A549 (cell line): Measurements from ENCODE around the gene GLRX2.

Experiments
- CHD2 ChIP-seq: fragments of 150-350 bp; IDR thresholded peaks from 2 replicates; pipeline ENCODE4 v1.6.1; 2014; ENCODE audit warnings: low read length; ENCODE audit not compliant: partially characterized antibody
- CHD4 ChIP-seq: fragments of 200-600 bp; sonication (generic); IDR thresholded peaks from 2 replicates; pipeline ENCODE4 v1.6.1; 2016; ENCODE audit warnings: antibody characterized with exemption, mild to moderate bottlenecking, borderline replicate concordance
- HDAC2 ChIP-seq: fragments of 200-600 bp; sonication (generic); IDR thresholded peaks from 2 replicates; pipeline ENCODE4 v1.6.1; 2016
- MAX ChIP-seq: IDR thresholded peaks from 2 replicates; pipeline ENCODE4 v1.6.1; 2012
- POLR2A ChIP-seq: IDR thresholded peaks from 2 replicates; pipeline ENCODE4 v1.6.1; 2012; ENCODE audit warnings: mild to moderate bottlenecking, low read length
- RARB ChIP-seq: fragments of 250-450 bp; sonication (Bioruptor Pico); IDR thresholded peaks from 2 replicates; pipeline ENCODE4 v1.8.0; 2021; ENCODE audit warnings: mild to moderate bottlenecking, moderate library complexity
- RCOR1 ChIP-seq: fragments of 150-350 bp; IDR thresholded peaks from 2 replicates; pipeline ENCODE4 v1.6.1; 2014; ENCODE audit warnings: antibody characterized with exemption, low read length, low read depth
- USF2 ChIP-seq: fragments of 450-650 bp; IDR thresholded peaks from 2 replicates; pipeline ENCODE4 v1.6.1; 2014; ENCODE audit warnings: antibody characterized with exemption
- ZNF302 ChIP-seq: fragments of 250-450 bp; sonication (Bioruptor Pico); IDR thresholded peaks from 2 replicates; pipeline ENCODE4 v1.9.0; 2021; ENCODE audit warnings: inconsistent platforms, mild to moderate bottlenecking, moderate library complexity
- TF ChIP-seq, protein P1 (sequence below): fragments of >200 bp; sonication (Bioruptor Twin); formaldehyde crosslinking; IDR thresholded peaks from 3 replicates; pipeline ENCODE4 v1.5.1; 2016

DNA sequence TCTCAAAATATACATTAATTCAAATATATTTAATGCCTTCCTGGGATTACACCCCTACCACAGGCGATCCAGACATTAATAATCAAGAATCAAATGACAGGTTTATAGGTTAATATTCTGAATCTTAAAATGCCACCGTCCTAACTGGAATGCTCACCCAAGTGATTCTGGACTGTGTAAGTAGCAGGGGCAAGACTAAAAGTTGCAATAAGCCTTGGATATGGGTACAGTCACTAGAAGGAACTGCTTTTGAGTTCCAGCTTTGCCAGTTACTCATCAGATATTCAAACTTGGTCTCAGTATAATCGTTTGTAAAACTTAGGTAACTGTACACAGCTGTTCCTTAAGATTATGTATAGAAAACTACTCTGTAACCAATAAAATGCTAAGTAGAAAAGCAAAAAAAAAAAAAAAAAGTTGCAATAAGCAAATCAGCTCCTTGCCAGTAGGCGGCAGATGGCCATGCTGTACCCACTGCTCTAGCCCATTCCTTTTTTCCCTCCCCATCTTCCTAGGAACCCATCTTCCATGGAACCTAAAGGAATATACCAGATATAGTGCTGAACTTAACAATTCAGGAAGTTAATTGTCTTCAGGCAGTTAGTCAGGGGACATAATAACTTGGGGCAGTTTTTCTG, 35.3 kb downstream of the GLRX2 start:
- TF ChIP-seq, protein P1, sequence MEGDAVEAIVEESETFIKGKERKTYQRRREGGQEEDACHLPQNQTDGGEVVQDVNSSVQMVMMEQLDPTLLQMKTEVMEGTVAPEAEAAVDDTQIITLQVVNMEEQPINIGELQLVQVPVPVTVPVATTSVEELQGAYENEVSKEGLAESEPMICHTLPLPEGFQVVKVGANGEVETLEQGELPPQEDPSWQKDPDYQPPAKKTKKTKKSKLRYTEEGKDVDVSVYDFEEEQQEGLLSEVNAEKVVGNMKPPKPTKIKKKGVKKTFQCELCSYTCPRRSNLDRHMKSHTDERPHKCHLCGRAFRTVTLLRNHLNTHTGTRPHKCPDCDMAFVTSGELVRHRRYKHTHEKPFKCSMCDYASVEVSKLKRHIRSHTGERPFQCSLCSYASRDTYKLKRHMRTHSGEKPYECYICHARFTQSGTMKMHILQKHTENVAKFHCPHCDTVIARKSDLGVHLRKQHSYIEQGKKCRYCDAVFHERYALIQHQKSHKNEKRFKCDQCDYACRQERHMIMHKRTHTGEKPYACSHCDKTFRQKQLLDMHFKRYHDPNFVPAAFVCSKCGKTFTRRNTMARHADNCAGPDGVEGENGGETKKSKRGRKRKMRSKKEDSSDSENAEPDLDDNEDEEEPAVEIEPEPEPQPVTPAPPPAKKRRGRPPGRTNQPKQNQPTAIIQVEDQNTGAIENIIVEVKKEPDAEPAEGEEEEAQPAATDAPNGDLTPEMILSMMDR, result peak; percentile 43
- TF ChIP-seq CHD4 (no peak), MAX (no peak), RCOR1 (no peak), RARB (no peak), HDAC2 (no peak), ZNF302 (no peak), CHD2 (no peak), POLR2A (no peak), USF2 (no peak)
